Mammary epithelial cell (primary cell): Measurements from ENCODE around the gene CXCL14.

ENCODE experiments used
- EZH2 ChIP-seq: IDR thresholded peaks from 2 replicates; pipeline ENCODE4 v1.6.1; 2012; ENCODE audit warnings: low read length, inconsistent platforms, borderline replicate concordance
- TF ChIP-seq, protein P1 (sequence below), 2 donors: IDR thresholded peaks in 1 of 2; conservative IDR thresholded peaks in 1 of 2; 2 replicates each; pipeline ENCODE4 v1.5.1; 2011 to 2012; ENCODE audit warnings: inconsistent platforms in 2 of 2, low read length in 2 of 2, mild to moderate bottlenecking in 2 of 2, control low read depth in 1 of 2, low read depth in 1 of 2; ENCODE audit not compliant: insufficient read depth in 1 of 2; ENCODE audit errors: extremely low read depth in 1 of 2

DNA sequence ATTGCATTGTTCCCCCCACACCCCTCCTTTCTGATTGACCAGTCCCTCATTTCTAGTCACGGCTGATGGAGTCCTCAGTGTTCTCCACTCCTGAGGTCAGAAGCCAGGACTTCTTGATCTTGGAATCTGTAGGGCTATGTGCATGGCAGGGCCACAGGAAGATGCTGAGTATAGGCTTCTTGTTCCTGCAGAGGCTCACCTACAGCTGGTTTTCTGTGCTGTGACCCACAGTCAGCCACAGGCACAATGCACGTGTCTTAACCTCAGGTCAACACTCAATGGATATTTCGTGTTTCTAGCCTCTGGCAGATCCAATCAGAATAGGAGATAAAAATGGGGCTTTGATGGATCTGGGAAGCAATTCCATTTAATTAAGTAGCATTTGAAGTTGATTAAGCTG lies 14.3 kb upstream of the CXCL14 start:
- TF ChIP-seq, protein P1, sequence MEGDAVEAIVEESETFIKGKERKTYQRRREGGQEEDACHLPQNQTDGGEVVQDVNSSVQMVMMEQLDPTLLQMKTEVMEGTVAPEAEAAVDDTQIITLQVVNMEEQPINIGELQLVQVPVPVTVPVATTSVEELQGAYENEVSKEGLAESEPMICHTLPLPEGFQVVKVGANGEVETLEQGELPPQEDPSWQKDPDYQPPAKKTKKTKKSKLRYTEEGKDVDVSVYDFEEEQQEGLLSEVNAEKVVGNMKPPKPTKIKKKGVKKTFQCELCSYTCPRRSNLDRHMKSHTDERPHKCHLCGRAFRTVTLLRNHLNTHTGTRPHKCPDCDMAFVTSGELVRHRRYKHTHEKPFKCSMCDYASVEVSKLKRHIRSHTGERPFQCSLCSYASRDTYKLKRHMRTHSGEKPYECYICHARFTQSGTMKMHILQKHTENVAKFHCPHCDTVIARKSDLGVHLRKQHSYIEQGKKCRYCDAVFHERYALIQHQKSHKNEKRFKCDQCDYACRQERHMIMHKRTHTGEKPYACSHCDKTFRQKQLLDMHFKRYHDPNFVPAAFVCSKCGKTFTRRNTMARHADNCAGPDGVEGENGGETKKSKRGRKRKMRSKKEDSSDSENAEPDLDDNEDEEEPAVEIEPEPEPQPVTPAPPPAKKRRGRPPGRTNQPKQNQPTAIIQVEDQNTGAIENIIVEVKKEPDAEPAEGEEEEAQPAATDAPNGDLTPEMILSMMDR (conservative IDR thresholded peaks at IDR 0.05 in 1 of 2, IDR thresholded peaks at IDR 0.05 in 1 of 2; ENCODE audit: extremely low read depth in 1 of 2, insufficient read depth in 1 of 2, low read depth in 1 of 2, low read length in 2 of 2): no peak
- no peak for TF ChIP-seq EZH2
